K562 (cell line): ENCODE results near the gene CACNA1S. TPM values are rescaled to one million over a fixed set of nuclear protein-coding genes. Genes with fewer than 3 reads are reported as not detected.

Experiments
- CBX1 ChIP-seq: sonication (generic); IDR thresholded peaks from 2 replicates; pipeline ENCODE4 v1.6.1; 2016; ENCODE audit warnings: antibody characterized with exemption, low read depth, mild to moderate bottlenecking
- E2F5 ChIP-seq: sonication (generic); formaldehyde crosslinking; IDR thresholded peaks from 2 replicates; pipeline ENCODE4 v1.8.0; 2022; ENCODE audit warnings: mild to moderate bottlenecking, missing genetic modification reagents
- ELK1 ChIP-seq: sonication (generic); formaldehyde crosslinking; IDR thresholded peaks from 2 replicates; pipeline ENCODE4 v1.8.1; 2022; ENCODE audit warnings: missing genetic modification reagents
- EZH2 ChIP-seq: IDR thresholded peaks from 2 replicates; pipeline ENCODE4 v1.6.1; 2012; ENCODE audit warnings: low read depth, mild to moderate bottlenecking, inconsistent platforms, low read length, borderline replicate concordance
- GATAD2A ChIP-seq: fragments of 450-650 bp; IDR thresholded peaks from 2 replicates; pipeline ENCODE4 v1.6.1; 2017
- HNRNPH1 ChIP-seq: fragments of 200-400 bp; formaldehyde crosslinking; optimal IDR thresholded peaks from 2 replicates; pipeline ENCODE3; 2017; ENCODE audit warnings: low read depth, mild to moderate bottlenecking, low read length, moderate library complexity
- MTA1 ChIP-seq: fragments of 450-650 bp; IDR thresholded peaks from 2 replicates; pipeline ENCODE4 v1.6.1; 2017; ENCODE audit warnings: borderline replicate concordance
- MTF1 ChIP-seq: fragments of 250-450 bp; sonication (Bioruptor Pico); IDR thresholded peaks from 2 replicates; pipeline ENCODE4 v1.9.0; 2021; ENCODE audit warnings: moderate library complexity, mild to moderate bottlenecking, inconsistent platforms, borderline replicate concordance
- NR4A1 ChIP-seq, 2 experiments: fragments of 250-450 bp in 1 of 2; fragments of 450-650 bp in 1 of 2; sonication (Bioruptor Pico) in 1 of 2; IDR thresholded peaks; 2 replicates each; pipeline versions ENCODE4 v1.4.0 to v1.6.1; 2016 to 2020; ENCODE audit warnings: mild to moderate bottlenecking in 2 of 2, missing compliant biosample characterization in 1 of 2, missing genetic modification characterization in 1 of 2, moderate library complexity in 1 of 2
- PHB2 ChIP-seq: fragments of 450-650 bp; IDR thresholded peaks from 2 replicates; pipeline ENCODE4 v1.6.1; 2017; ENCODE audit warnings: low read depth
- PRMT5 ChIP-seq: sonication (generic); formaldehyde crosslinking; IDR thresholded peaks from 2 replicates; pipeline ENCODE4 v1.5.0; 2020; ENCODE audit warnings: missing genetic modification reagents
- RBFOX2 ChIP-seq: fragments of 200-400 bp; formaldehyde crosslinking; IDR thresholded peaks from 2 replicates; pipeline ENCODE4 v1.6.1; 2017; ENCODE audit warnings: low read depth, mild to moderate bottlenecking, low read length, moderate library complexity
- RBM39 ChIP-seq: fragments of 200-400 bp; formaldehyde crosslinking; optimal IDR thresholded peaks from 2 replicates; pipeline ENCODE3; 2018; ENCODE audit warnings: low read depth, low read length
- TBP ChIP-seq: optimal IDR thresholded peaks from 2 replicates; pipeline ENCODE3; 2011; ENCODE audit warnings: low read depth, low read length, improper control_type of control experiment
- TGIF2 ChIP-seq: sonication (generic); formaldehyde crosslinking; IDR thresholded peaks from 2 replicates; pipeline ENCODE4 v1.8.1; 2022; ENCODE audit warnings: mild to moderate bottlenecking, missing genetic modification reagents, moderate library complexity
- ZBTB12 ChIP-seq: fragments of 250-450 bp; sonication (Bioruptor Pico); IDR thresholded peaks from 2 replicates; pipeline ENCODE4 v1.4.0; 2020
- ZNF589 ChIP-seq: fragments of 200-800 bp; sonication (Bioruptor generic); IDR thresholded peaks from 2 replicates; pipeline ENCODE4 v1.6.1; 2016; ENCODE audit warnings: low read depth, missing genetic modification characterization, missing compliant biosample characterization
- ZNF609 ChIP-seq: sonication (generic); formaldehyde crosslinking; IDR thresholded peaks from 2 replicates; pipeline ENCODE4 v1.8.1; 2023; ENCODE audit warnings: missing genetic modification reagents, mild to moderate bottlenecking, borderline replicate concordance
- polyA plus RNA-seq, 8 experiments: library from polyadenylated mRNA; depleted of rRNA in 4 of 8; stranded (reverse) in 5 of 8; unstranded in 3 of 8; fragments of >200 nt; fragmentation: Nextera tagmentation in 2 of 8; fragmentation: Illumina TruSeq in 1 of 8; extraction: Ambion mirVana in 2 of 8; extraction: Trizol in 1 of 8; gene quantifications; 2 replicates each; pipeline versions ENCODE4 v1.2.1 to v1.2.3, GENCODE V29; 2011 to 2014; ENCODE audit warnings: inconsistent platforms in 1 of 8, missing spikeins in 1 of 8
- total RNA-seq, 7 experiments: library from RNA; depleted of rRNA in 6 of 7; stranded (reverse); fragments of >200 nt in 6 of 7; fragmentation: Illumina TruSeq in 2 of 7; extraction: Trizol in 2 of 7; gene quantifications; 2 replicates each; pipeline versions ENCODE4 v1.2.1 to v1.2.3, GENCODE V29; 2011 to 2021; ENCODE audit warnings: low replicate concordance in 1 of 7

CACNA1S gene
- total and polyA plus RNA-seq, 9 of the 15 experiments (the other 6 are each of a cell fraction or from before 2014, with no cell fraction given): not detected

- TF ChIP-seq PRMT5 (CRISPR knock-in tag): no peak
- no peak for TF ChIP-seq ZBTB12
- TF ChIP-seq MTF1 (CRISPR knock-in tag): no peak
- no peak for TF ChIP-seq TGIF2 (CRISPR knock-in tag)
- TF ChIP-seq E2F5: no peak
- peak; percentile 80 for TF ChIP-seq RBFOX2
- TF ChIP-seq NR4A1 (CRISPR knock-in tag; IDR thresholded peaks at IDR 0.05): no peak
- peak; percentile 62; the same call in 1 of the 2 replicates for TF ChIP-seq NR4A1 (tag; IDR thresholded peaks at IDR 0.05)
- no peak for TF ChIP-seq EZH2
- peak; percentile 83; the same call in 1 of the 2 replicates for TF ChIP-seq GATAD2A
- peak; percentile 66; the same call in 1 of the 2 replicates for TF ChIP-seq ZNF609 (CRISPR knock-in tag)
- peak; percentile 76 for TF ChIP-seq PHB2
- no peak for TF ChIP-seq RBM39
- no peak for TF ChIP-seq CBX1
- TF ChIP-seq MTA1: peak; percentile 77; the same call in 1 of the 2 replicates
- no peak for TF ChIP-seq ELK1
- TF ChIP-seq TBP: no peak
- no peak for TF ChIP-seq HNRNPH1
- TF ChIP-seq ZNF589 (CRISPR knock-in tag): no peak
Measured at GRCh38 chr1:201153474-201154388, 41.5 kb upstream of the CACNA1S start (continued).
